Neural cell (in vitro differentiated cells): ENCODE measurements around the gene CEACAM18. TPM values are rescaled to one million over a fixed set of nuclear protein-coding genes. Genes with fewer than 3 reads are reported as not detected.

ENCODE experiments used
- H2AFZ ChIP-seq: fragments of 200-600, 300-800 bp; sonication (generic), shearing (Covaris generic); 2 replicates; pipeline ENCODE4 v1.6.0; 2014; ENCODE audit warnings: low read depth, mild to moderate bottlenecking, antibody characterized with exemption, low read length, moderate library complexity
- H3F3A ChIP-seq: fragments of 200-600 bp; shearing (Covaris generic); 2 replicates; pipeline ENCODE4 v1.6.1; 2016; ENCODE audit warnings: mild to moderate bottlenecking, moderate library complexity, mixed read lengths, antibody characterized with exemption, low read length; ENCODE audit not compliant: insufficient read depth, poor library complexity, severe bottlenecking
- H3K27ac ChIP-seq: fragments of 200-600, 300-800 bp; sonication (generic), shearing (Covaris generic); 2 replicates; pipeline ENCODE4 v1.5.1; 2014; ENCODE audit warnings: mild to moderate bottlenecking, low read length, moderate library complexity
- H3K27me3 ChIP-seq: fragments of 300-800, 200-600 bp; sonication (generic), shearing (Covaris generic); 2 replicates; pipeline ENCODE4 v1.6.0; 2014; ENCODE audit warnings: mild to moderate bottlenecking, low read depth, low read length, moderate library complexity; ENCODE audit not compliant: insufficient read depth
- H3K36me3 ChIP-seq: fragments of 300-800, 200-600 bp; sonication (generic), shearing (Covaris generic); 2 replicates; pipeline ENCODE4 v1.5.1; 2014; ENCODE audit warnings: mild to moderate bottlenecking, antibody characterized with exemption, low read length, moderate library complexity; ENCODE audit not compliant: insufficient read depth
- H3K4me2 ChIP-seq: fragments of 300-800, 200-600 bp; sonication (generic), shearing (Covaris generic); 2 replicates; pipeline ENCODE4 v1.6.0; 2014; ENCODE audit warnings: mild to moderate bottlenecking, low read length
- H3K4me3 ChIP-seq: fragments of 300-800, 200-600 bp; sonication (generic), shearing (Covaris generic); 2 replicates; pipeline ENCODE4 v1.5.1; 2014; ENCODE audit warnings: mild to moderate bottlenecking, low read length, moderate library complexity
- H3K79me2 ChIP-seq: fragments of 200-600 bp; shearing (Covaris generic); replicated peaks from 2 replicates; pipeline ENCODE4 v1.6.0; 2014; ENCODE audit warnings: mild to moderate bottlenecking, low read length, moderate library complexity; ENCODE audit not compliant: insufficient read depth
- H3K9ac ChIP-seq: fragments of 300-800, 200-600 bp; sonication (generic), shearing (Covaris generic); 2 replicates; pipeline ENCODE4 v1.6.1; 2016; ENCODE audit warnings: mild to moderate bottlenecking, low read length, mixed read lengths
- H3K9me2 ChIP-seq: fragments of 200-600 bp; shearing (Covaris generic); 2 replicates; pipeline ENCODE4 v1.6.1; 2016; ENCODE audit warnings: mild to moderate bottlenecking, low read length, mixed read lengths; ENCODE audit not compliant: insufficient read depth
- H3K9me3 ChIP-seq: fragments of 200-600, 300-800 bp; sonication (generic), shearing (Covaris generic); 2 replicates; pipeline ENCODE4 v1.6.1; 2016; ENCODE audit warnings: mild to moderate bottlenecking, mixed run types, low read length, moderate library complexity, mixed read lengths
- H4K20me1 ChIP-seq: fragments of 200-600 bp; shearing (Covaris generic); 2 replicates; pipeline ENCODE4 v1.6.1; 2016; ENCODE audit warnings: mild to moderate bottlenecking, mixed run types; ENCODE audit not compliant: insufficient read depth
- CTCF ChIP-seq: fragments of 450-650 bp; IDR thresholded peaks from 2 replicates; pipeline ENCODE4 v1.5.1; 2014; ENCODE audit warnings: antibody characterized with exemption, mild to moderate bottlenecking, moderate library complexity; ENCODE audit not compliant: poor library complexity, severe bottlenecking
- EP300 ChIP-seq: fragments of 450-650 bp; conservative IDR thresholded peaks from 2 replicates; pipeline ENCODE4 v1.6.1; 2014; ENCODE audit warnings: antibody characterized with exemption, mild to moderate bottlenecking, moderate library complexity; ENCODE audit not compliant: poor library complexity, severe bottlenecking
- EZH2 ChIP-seq: fragments of 200-600, 300-800 bp; shearing (Covaris generic), sonication (generic); IDR thresholded peaks from 2 replicates; pipeline ENCODE4 v1.6.1; 2014; ENCODE audit warnings: antibody characterized with exemption, low read length, borderline replicate concordance, mild to moderate bottlenecking; ENCODE audit not compliant: insufficient read depth, poor library complexity, severe bottlenecking
- MXI1 ChIP-seq: fragments of 450-650 bp; conservative IDR thresholded peaks from 2 replicates; pipeline ENCODE4 v1.6.1; 2014; ENCODE audit warnings: antibody characterized with exemption, mild to moderate bottlenecking; ENCODE audit not compliant: poor library complexity, severe bottlenecking
- POLR2AphosphoS5 ChIP-seq: IDR thresholded peaks from 2 replicates; pipeline ENCODE4 v1.6.1; 2012
- RAD21 ChIP-seq: fragments of 450-650 bp; conservative IDR thresholded peaks from 2 replicates; pipeline ENCODE4 v1.6.1; 2014; ENCODE audit warnings: antibody characterized with exemption, mild to moderate bottlenecking, moderate library complexity
- SMC3 ChIP-seq: fragments of 450-650 bp; conservative IDR thresholded peaks from 2 replicates; pipeline ENCODE4 v1.6.1; 2014; ENCODE audit warnings: antibody characterized with exemption, mild to moderate bottlenecking, moderate library complexity; ENCODE audit not compliant: poor library complexity
- TAF1 ChIP-seq: IDR thresholded peaks from 2 replicates; pipeline ENCODE4 v1.6.1; 2012; ENCODE audit warnings: low read depth
- polyA plus RNA-seq: library from polyadenylated mRNA; depleted of rRNA; stranded (reverse); fragments of >200 nt; gene quantifications from 2 replicates; pipeline ENCODE4 v1.2.3, GENCODE V29; 2014
- TF ChIP-seq, protein P1 (sequence below): IDR thresholded peaks from 2 replicates; pipeline ENCODE4 v1.6.1; 2012; ENCODE audit warnings: borderline replicate concordance

The CEACAM18 gene
- polyA plus RNA-seq, 1 donor from 2014 or later: not detected

GRCh38 chr19:51434456-51434855 is 43.9 kb upstream of the CEACAM18 start:
- H3K36me3 ChIP-seq: no peaks in the 10 kb centered on the region
- no peak overlapping the region for H3K27ac ChIP-seq
- H3F3A ChIP-seq: no peaks in the 10 kb centered on the region
- no peak overlapping the region for H3K9ac ChIP-seq
- no peak overlapping the region for H3K4me3 ChIP-seq
- H3K9me2 ChIP-seq: no peaks in the 10 kb centered on the region
- H3K4me2 ChIP-seq: no peak overlapping the region
- no peak overlapping the region for H2AFZ ChIP-seq
- H4K20me1 ChIP-seq: no peaks in the 10 kb centered on the region
- H3K9me3 ChIP-seq: no peaks in the 10 kb centered on the region
- no peaks in the 10 kb centered on the region for H3K79me2 ChIP-seq
- no peaks in the 10 kb centered on the region for H3K27me3 ChIP-seq
- TF ChIP-seq POLR2AphosphoS5: no peak
- no peak for TF ChIP-seq CTCF
- TF ChIP-seq SMC3: no peak
- no peak for TF ChIP-seq EP300
- TF ChIP-seq, protein P1, sequence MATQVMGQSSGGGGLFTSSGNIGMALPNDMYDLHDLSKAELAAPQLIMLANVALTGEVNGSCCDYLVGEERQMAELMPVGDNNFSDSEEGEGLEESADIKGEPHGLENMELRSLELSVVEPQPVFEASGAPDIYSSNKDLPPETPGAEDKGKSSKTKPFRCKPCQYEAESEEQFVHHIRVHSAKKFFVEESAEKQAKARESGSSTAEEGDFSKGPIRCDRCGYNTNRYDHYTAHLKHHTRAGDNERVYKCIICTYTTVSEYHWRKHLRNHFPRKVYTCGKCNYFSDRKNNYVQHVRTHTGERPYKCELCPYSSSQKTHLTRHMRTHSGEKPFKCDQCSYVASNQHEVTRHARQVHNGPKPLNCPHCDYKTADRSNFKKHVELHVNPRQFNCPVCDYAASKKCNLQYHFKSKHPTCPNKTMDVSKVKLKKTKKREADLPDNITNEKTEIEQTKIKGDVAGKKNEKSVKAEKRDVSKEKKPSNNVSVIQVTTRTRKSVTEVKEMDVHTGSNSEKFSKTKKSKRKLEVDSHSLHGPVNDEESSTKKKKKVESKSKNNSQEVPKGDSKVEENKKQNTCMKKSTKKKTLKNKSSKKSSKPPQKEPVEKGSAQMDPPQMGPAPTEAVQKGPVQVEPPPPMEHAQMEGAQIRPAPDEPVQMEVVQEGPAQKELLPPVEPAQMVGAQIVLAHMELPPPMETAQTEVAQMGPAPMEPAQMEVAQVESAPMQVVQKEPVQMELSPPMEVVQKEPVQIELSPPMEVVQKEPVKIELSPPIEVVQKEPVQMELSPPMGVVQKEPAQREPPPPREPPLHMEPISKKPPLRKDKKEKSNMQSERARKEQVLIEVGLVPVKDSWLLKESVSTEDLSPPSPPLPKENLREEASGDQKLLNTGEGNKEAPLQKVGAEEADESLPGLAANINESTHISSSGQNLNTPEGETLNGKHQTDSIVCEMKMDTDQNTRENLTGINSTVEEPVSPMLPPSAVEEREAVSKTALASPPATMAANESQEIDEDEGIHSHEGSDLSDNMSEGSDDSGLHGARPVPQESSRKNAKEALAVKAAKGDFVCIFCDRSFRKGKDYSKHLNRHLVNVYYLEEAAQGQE: no peak
- no peak for TF ChIP-seq MXI1
- TF ChIP-seq TAF1: no peak
- no peak for TF ChIP-seq RAD21
- no peak for TF ChIP-seq EZH2

DNA sequence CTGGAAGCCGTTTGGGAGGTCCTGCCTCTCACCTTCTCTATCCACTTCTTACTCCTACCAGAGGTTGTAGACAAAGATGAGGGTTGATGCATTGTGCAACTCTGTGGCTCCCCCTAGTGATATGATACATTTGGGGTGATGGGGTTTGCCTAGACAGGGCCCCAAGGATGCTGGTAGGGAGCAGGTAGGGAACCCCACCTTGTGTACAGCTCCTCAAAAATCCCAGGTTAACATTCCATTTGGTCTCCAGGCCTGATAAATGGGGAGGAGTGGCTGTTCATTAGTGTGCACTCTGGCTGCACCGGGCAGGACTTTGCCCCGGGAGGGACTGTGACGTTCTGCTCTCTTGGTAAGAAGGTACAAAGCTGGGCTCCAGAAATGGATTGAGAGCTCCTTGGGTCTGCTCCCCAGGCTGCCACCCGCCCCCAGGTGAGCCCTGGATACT is 39.3 kb upstream of the CEACAM18 start:
- H3K4me2 ChIP-seq: no peak overlapping the region
- H3K27ac ChIP-seq: no peak overlapping the region
- H3K4me3 ChIP-seq: no peak overlapping the region
- no peaks in the 10 kb centered on the region for H3K79me2 ChIP-seq
- no peaks in the 10 kb centered on the region for H3K9me3 ChIP-seq
- no peak overlapping the region for H2AFZ ChIP-seq
- H3F3A ChIP-seq: no peaks in the 10 kb centered on the region
- no peaks in the 10 kb centered on the region for H3K27me3 ChIP-seq
- no peaks in the 10 kb centered on the region for H3K36me3 ChIP-seq
- H4K20me1 ChIP-seq: no peaks in the 10 kb centered on the region
- TF ChIP-seq, protein P1: no peak
- TF ChIP-seq SMC3 (no peak), RAD21 (no peak), POLR2AphosphoS5 (no peak)
- no peaks in the 10 kb centered on the region for H3K9me2 ChIP-seq
- H3K9ac ChIP-seq: no peak overlapping the region
